HCT116 (cell line): ENCODE data around the gene TRIM38. TPM values are rescaled to one million over a fixed set of nuclear protein-coding genes. Genes with fewer than 3 reads are reported as not detected.

Experiments
- ATAC-seq: fragments of 200-7000 bp; cut with Tn5 transposase; 2 replicates; pipeline ENCODE4 v1.9.1; 2020; ENCODE audit warnings: mild to moderate bottlenecking, moderate library complexity
- BruUV-seq: library from RNA; stranded (reverse); fragments of 400-500 nt; replicated peaks from 2 replicates; lab custom pipeline; 2021; lab: Mats Ljungman, UMichigan
- CTCF ChIA-PET: fragments of 300-600 bp; sonication (Branson Sonifier 250); formaldehyde crosslinking; loops from one replicate; lab custom pipeline; 2021; ENCODE audit warnings: antibody characterized with exemption; lab: Charles Lee
- POLR2A ChIA-PET: fragments of 300-600, 350-600 bp; sonication (Branson Sonifier 250); formaldehyde crosslinking; loops from one replicate; lab custom pipeline; 2021; ENCODE audit warnings: antibody characterized with exemption; lab: Charles Lee
- RAD21 ChIA-PET, 2 experiments: fragments of 300-600 bp; sonication (Branson Sonifier 250); formaldehyde crosslinking; loops; one replicate each; lab custom pipeline; 2023; ENCODE audit warnings: low total read pairs in 2 of 2; ENCODE audit not compliant: uncharacterized antibody in 2 of 2, unreplicated experiment in 2 of 2, low non-redundant PET in 1 of 2; lab: Charles Lee
- DNase-seq: peaks from one replicate; pipeline ENCODE4 v3.0.0-alpha.2; 2010; ENCODE audit warnings: low read depth, low spot score
- H2AFZ ChIP-seq: fragments of 200-600 bp; shearing (Covaris generic), sonication (generic); 2 replicates; pipeline ENCODE4 v1.6.1; 2017; ENCODE audit warnings: low read depth, mixed run types, mixed read lengths, antibody characterized with exemption, low read length; ENCODE audit not compliant: poor library complexity, severe bottlenecking
- H3K27ac ChIP-seq: 2 replicates; pipeline ENCODE4 v1.5.1; 2012; ENCODE audit warnings: low read depth, low read length
- H3K27me3 ChIP-seq: fragments of 200-600 bp; sonication (generic); 2 replicates; pipeline ENCODE4 v1.6.1; 2016; ENCODE audit warnings: mixed run types, low read length, mixed read lengths; ENCODE audit not compliant: insufficient read depth
- H3K36me3 ChIP-seq, 2 experiments: fragments of 200-500 bp in 1 of 2; fragments of 200-600 bp in 1 of 2; sonication (Bioruptor generic) in 1 of 2; sonication (generic) in 1 of 2; 2 replicates each; pipeline versions ENCODE4 v1.5.1 to v1.6.1; 2014 to 2016; ENCODE audit warnings: low read length in 2 of 2, inconsistent platforms in 1 of 2, mixed read lengths in 1 of 2, mixed run types in 1 of 2; ENCODE audit not compliant: insufficient read depth in 2 of 2, control insufficient read depth in 1 of 2
- H3K4me1 ChIP-seq, 2 experiments: fragments of 200-600 bp in 1 of 2; sonication (generic) in 1 of 2; 2 replicates each; pipeline versions ENCODE4 v1.5.1 to v1.6.1; 2012 to 2017; ENCODE audit warnings: low read length in 2 of 2, inconsistent platforms in 1 of 2, mild to moderate bottlenecking in 1 of 2, mixed read lengths in 1 of 2, mixed run types in 1 of 2, moderate library complexity in 1 of 2; ENCODE audit not compliant: insufficient read depth in 2 of 2, control insufficient read depth in 1 of 2
- H3K4me2 ChIP-seq: fragments of 200-600 bp; sonication (generic); 2 replicates; pipeline ENCODE4 v1.6.1; 2017; ENCODE audit warnings: mixed run types, low read length, mixed read lengths
- H3K4me3 ChIP-seq, 2 experiments: fragments of 200-600 bp in 1 of 2; sonication (generic) in 1 of 2; replicated peaks in 1 of 2; 2 replicates each; pipeline ENCODE4 v1.5.1; 2011 to 2016; ENCODE audit warnings: low read length in 2 of 2, control low read depth in 1 of 2, low read depth in 1 of 2, mild to moderate bottlenecking in 1 of 2, mixed read lengths in 1 of 2, mixed run types in 1 of 2
- H3K79me2 ChIP-seq: fragments of 200-600 bp; sonication (generic); 2 replicates; pipeline ENCODE4 v1.6.1; 2017; ENCODE audit warnings: mild to moderate bottlenecking, mixed run types, low read length, moderate library complexity, mixed read lengths; ENCODE audit not compliant: insufficient read depth
- H3K9ac ChIP-seq: fragments of 200-600 bp; sonication (generic); 2 replicates; pipeline ENCODE4 v1.6.1; 2016; ENCODE audit warnings: low read length, mixed read lengths
- H3K9me2 ChIP-seq: fragments of 200-600 bp; sonication (generic), shearing (Covaris generic); 2 replicates; pipeline ENCODE4 v1.6.1; 2017; ENCODE audit warnings: mixed run types, mild to moderate bottlenecking, moderate library complexity; ENCODE audit not compliant: insufficient read depth
- H3K9me3 ChIP-seq, 2 experiments: fragments of 200-500 bp in 1 of 2; fragments of 200-600 bp in 1 of 2; sonication (Bioruptor generic) in 1 of 2; sonication (generic) in 1 of 2; 2 replicates each; pipeline ENCODE4 v1.6.1; 2014 to 2017; ENCODE audit warnings: low read length in 2 of 2, mixed read lengths in 2 of 2, inconsistent platforms in 1 of 2, low read depth in 1 of 2, mild to moderate bottlenecking in 1 of 2, mixed run types in 1 of 2, moderate library complexity in 1 of 2; ENCODE audit not compliant: control insufficient read depth in 1 of 2, insufficient read depth in 1 of 2
- H4K20me1 ChIP-seq: fragments of 200-600 bp; sonication (generic), shearing (Covaris generic); 2 replicates; pipeline ENCODE4 v1.6.1; 2017; ENCODE audit warnings: mixed run types, mild to moderate bottlenecking, moderate library complexity; ENCODE audit not compliant: insufficient read depth
- CBX3 ChIP-seq: IDR thresholded peaks from 2 replicates; pipeline ENCODE4 v1.6.1; 2012; ENCODE audit warnings: low read depth
- CEBPB ChIP-seq: IDR thresholded peaks from 2 replicates; pipeline ENCODE4 v1.6.1; 2012; ENCODE audit warnings: low read depth
- CTCF ChIP-seq, 3 experiments: fragments of 200-600 bp in 1 of 3; sonication (generic) in 1 of 3; IDR thresholded peaks in 2 of 3; conservative IDR thresholded peaks in 1 of 3; 2 replicates each; pipeline ENCODE4 v1.5.1; 2012 to 2017; ENCODE audit warnings: low read depth in 2 of 3, low read length in 2 of 3, antibody characterized with exemption in 1 of 3, borderline replicate concordance in 1 of 3, control low read depth in 1 of 3, mild to moderate bottlenecking in 1 of 3, mixed read lengths in 1 of 3, mixed run types in 1 of 3, moderate library complexity in 1 of 3; ENCODE audit not compliant: insufficient read depth in 1 of 3
- EGR1 ChIP-seq: IDR thresholded peaks from 2 replicates; pipeline ENCODE4 v1.6.1; 2012; ENCODE audit warnings: low read depth
- ELF1 ChIP-seq: IDR thresholded peaks from 2 replicates; pipeline ENCODE4 v1.6.1; 2012; ENCODE audit warnings: low read depth, borderline replicate concordance
- EZH2phosphoT487 ChIP-seq: fragments of 200-600 bp; IDR thresholded peaks from 2 replicates; pipeline ENCODE4 v1.6.1; 2018; ENCODE audit warnings: antibody characterized with exemption, borderline replicate concordance
- FOSL1 ChIP-seq: IDR thresholded peaks from 2 replicates; pipeline ENCODE4 v1.6.1; 2012; ENCODE audit warnings: low read depth
- JUND ChIP-seq: IDR thresholded peaks from 2 replicates; pipeline ENCODE4 v1.6.1; 2012
- POLR2AphosphoS5 ChIP-seq: IDR thresholded peaks from 2 replicates; pipeline ENCODE4 v1.6.1; 2011; ENCODE audit warnings: mild to moderate bottlenecking, low read depth, low read length, moderate library complexity
- RAD21 ChIP-seq: IDR thresholded peaks from 2 replicates; pipeline ENCODE4 v1.6.1; 2012; ENCODE audit warnings: low read depth, mild to moderate bottlenecking
- REST ChIP-seq: IDR thresholded peaks from 2 replicates; pipeline ENCODE4 v1.6.1; 2012; ENCODE audit warnings: low read depth
- SIN3A ChIP-seq: IDR thresholded peaks from 2 replicates; pipeline ENCODE4 v1.6.1; 2012; ENCODE audit warnings: low read depth
- SP1 ChIP-seq: IDR thresholded peaks from 2 replicates; pipeline ENCODE4 v1.6.1; 2012; ENCODE audit warnings: low read depth
- SRF ChIP-seq: IDR thresholded peaks from 2 replicates; pipeline ENCODE4 v1.6.1; 2012; ENCODE audit warnings: low read depth
- TCF7L2 ChIP-seq: IDR thresholded peaks from 2 replicates; pipeline ENCODE4 v1.7.0; 2011; ENCODE audit warnings: borderline replicate concordance, inconsistent platforms; ENCODE audit not compliant: insufficient read depth, insufficient read length; ENCODE audit errors: extremely low read depth
- YY1 ChIP-seq: IDR thresholded peaks from 2 replicates; pipeline ENCODE4 v1.6.1; 2011; ENCODE audit warnings: low read length, low read depth, moderate library complexity, mild to moderate bottlenecking; ENCODE audit not compliant: insufficient replicate concordance; ENCODE audit errors: extremely low read depth
- ZBTB33 ChIP-seq: IDR thresholded peaks from 2 replicates; pipeline ENCODE4 v1.6.1; 2011; ENCODE audit warnings: mild to moderate bottlenecking, low read length, moderate library complexity; ENCODE audit not compliant: insufficient replicate concordance; ENCODE audit errors: extremely low read depth
- ZNF274 ChIP-seq: fragments of 200-500 bp; sonication (Bioruptor generic); IDR thresholded peaks from 2 replicates; pipeline ENCODE4 v1.6.1; 2014; ENCODE audit warnings: mild to moderate bottlenecking, low read depth, low read length, inconsistent platforms
- intact Hi-C: fragments of 100-400 bp; cut with micrococcal nuclease; formaldehyde crosslinking; loops from 2 replicates; pipeline ENCODE4 v1.10.0; 2022
- total RNA-seq: library from RNA; stranded (reverse); gene quantifications from one replicate; pipeline ENCODE4 v1.2.1, GENCODE V29; 2021; ENCODE audit not compliant: unreplicated experiment
- TF ChIP-seq, protein P1 (sequence below): IDR thresholded peaks from 2 replicates; pipeline ENCODE4 v1.6.1; 2012
- TF ChIP-seq, protein P2 (sequence below): IDR thresholded peaks from 2 replicates; pipeline ENCODE4 v1.6.1; 2012

TRIM38 gene
- total RNA-seq, 1 experiment from 2014 or later = 9.6 TPM

GRCh38 chr6:26028212-26028745 is 65.7 kb downstream of the TRIM38 start:
- ChIA-PET POLR2A (interaction anchor here (0.9 to 9.7 kb wide), 11 partner anchors 6 to 1119 kb away, joined by 3 to 227 read pairs (median 31); a partner anchor contains a TSS), CTCF (no interaction called here), RAD21 (no interaction called here)
- no peaks in the 10 kb centered on the region for H3K36me3 ChIP-seq
- H4K20me1 ChIP-seq = no peaks in the 10 kb centered on the region
- H3K27ac ChIP-seq = peak overlapping the region; percentile 98
- no peaks in the 10 kb centered on the region for H3K27me3 ChIP-seq
- no peak for TF ChIP-seq CEBPB
- TF ChIP-seq POLR2AphosphoS5 = no peak
- TF ChIP-seq EZH2phosphoT487 = no peak
- TF ChIP-seq RAD21 = no peak
- no peak for TF ChIP-seq SIN3A
- TF ChIP-seq SRF = no peak
- TF ChIP-seq CTCF (IDR thresholded peaks at IDR 0.05 in 2 of 3, conservative IDR thresholded peaks at IDR 0.05 in 1 of 3; ENCODE audit: borderline replicate concordance in 1 of 3, insufficient read depth in 1 of 3, low read depth in 2 of 3, low read length in 2 of 3) = no peak
- TF ChIP-seq YY1 = no peak
- TF ChIP-seq SP1 = no peak
- TF ChIP-seq ZNF274 = no peak
- TF ChIP-seq, protein P1, sequence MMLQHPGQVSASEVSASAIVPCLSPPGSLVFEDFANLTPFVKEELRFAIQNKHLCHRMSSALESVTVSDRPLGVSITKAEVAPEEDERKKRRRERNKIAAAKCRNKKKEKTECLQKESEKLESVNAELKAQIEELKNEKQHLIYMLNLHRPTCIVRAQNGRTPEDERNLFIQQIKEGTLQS = no peak
- TF ChIP-seq JUND = no peak
- TF ChIP-seq REST = no peak
- TF ChIP-seq FOSL1 = no peak
- TF ChIP-seq EGR1 = no peak
- no peak for TF ChIP-seq TCF7L2
- TF ChIP-seq ZBTB33 = no peak
- TF ChIP-seq ELF1 = no peak
- no peak for TF ChIP-seq CBX3
- TF ChIP-seq, protein P2, sequence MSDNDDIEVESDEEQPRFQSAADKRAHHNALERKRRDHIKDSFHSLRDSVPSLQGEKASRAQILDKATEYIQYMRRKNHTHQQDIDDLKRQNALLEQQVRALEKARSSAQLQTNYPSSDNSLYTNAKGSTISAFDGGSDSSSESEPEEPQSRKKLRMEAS = no peak
- ATAC-seq (no peak), DNase-seq (no peak)
- H3K9me3 ChIP-seq = no peaks in the 10 kb centered on the region
- H3K4me3 ChIP-seq = no peak overlapping the region
- intact Hi-C loops = no loop called here
- no peaks in the 10 kb centered on the region for H3K9me2 ChIP-seq
- no TSS peak for BruUV-seq
- peak overlapping the region; percentile 91 for H3K4me2 ChIP-seq
- no peak overlapping the region for H2AFZ ChIP-seq
- H3K4me1 ChIP-seq = peaks cover 47 to 83% of the 10 kb centered on the region in 2 experiments
- H3K9ac ChIP-seq = peak overlapping the region; percentile 80
- no peaks in the 10 kb centered on the region for H3K79me2 ChIP-seq
